GM12891 (cell line): ENCODE results near the gene GDPD3.

Source experiments
- SPI1 ChIP-seq: IDR thresholded peaks from 2 replicates; pipeline ENCODE4 v1.6.1; 2011; ENCODE audit warnings: low read depth, low read length, control low read depth
- TAF1 ChIP-seq: IDR thresholded peaks from 2 replicates; pipeline ENCODE4 v1.6.1; 2011; ENCODE audit warnings: low read depth, low read length, control low read depth

DNA sequence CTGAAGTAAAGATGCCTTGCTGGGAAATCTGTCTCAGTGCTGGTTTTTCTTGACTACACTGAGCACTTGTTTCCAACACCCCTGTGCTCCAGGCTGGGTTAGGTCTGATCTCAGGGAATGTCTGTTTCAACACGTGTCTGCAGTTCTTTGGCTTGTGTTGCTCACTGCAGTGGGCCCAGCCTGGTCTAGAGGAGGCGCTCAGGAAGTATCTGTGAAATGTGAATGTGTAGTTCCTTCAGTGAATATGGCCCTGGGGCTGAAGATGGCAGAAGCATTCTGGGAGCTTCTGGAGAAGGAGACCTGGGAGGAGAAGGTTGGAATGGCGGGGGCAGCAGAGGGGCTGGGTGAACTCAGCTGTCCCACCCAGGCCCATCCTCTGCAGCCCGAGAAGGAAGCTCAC, 9.2 kb downstream of the GDPD3 start:
- TF ChIP-seq SPI1 (no peak), TAF1 (no peak)
